ENCODE measurements around the gene SYT13.
"Not testable (repeated sequence)": the region's sequence is repeated elsewhere in the genome, so short reads cannot be mapped to it uniquely, and the experiment has no call there.

The SYT13 gene

GRCh38 chr11:45272701-45273100, 13.4 kb downstream of the SYT13 start:
- ATAC-seq, result no peak
- no peak for DNase-seq

DNA sequence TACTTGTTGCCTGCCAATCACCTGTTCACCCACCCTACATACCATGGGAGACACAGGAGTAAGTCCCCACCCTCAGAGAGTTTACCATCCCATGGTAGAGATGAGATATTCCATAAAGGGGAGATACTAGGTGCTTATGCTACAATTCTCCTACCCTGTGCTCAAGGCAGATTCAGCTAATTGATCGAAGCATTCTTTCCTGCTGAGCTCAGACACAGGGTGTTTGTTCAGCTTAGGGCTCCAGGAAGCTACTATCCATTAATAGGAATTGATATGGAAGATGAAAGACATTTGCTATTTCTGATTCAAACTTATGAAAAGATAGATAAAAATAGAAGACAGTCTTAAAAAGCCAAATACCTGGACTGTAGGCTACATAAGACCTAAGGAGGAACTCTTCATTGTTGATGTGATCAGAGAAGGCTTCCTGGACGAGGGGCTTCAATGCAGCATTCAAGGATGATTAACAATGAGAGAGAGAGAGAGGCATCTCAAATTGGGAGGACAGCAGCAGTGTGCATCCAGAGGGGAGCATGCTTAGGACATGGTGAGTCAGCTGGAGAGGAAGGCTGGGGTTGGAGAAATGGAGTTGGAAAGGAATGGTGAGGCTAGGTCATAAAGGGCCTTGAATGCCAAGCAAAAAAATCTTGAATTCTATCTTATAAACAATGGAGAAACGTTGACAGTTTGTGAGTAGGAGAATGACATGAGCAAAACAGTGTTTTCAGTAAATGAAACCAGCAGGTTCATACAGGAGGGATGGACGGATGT, 15.0 kb downstream of the SYT13 start:
- ATAC-seq (no peak), DNase-seq (no peak)

DNA sequence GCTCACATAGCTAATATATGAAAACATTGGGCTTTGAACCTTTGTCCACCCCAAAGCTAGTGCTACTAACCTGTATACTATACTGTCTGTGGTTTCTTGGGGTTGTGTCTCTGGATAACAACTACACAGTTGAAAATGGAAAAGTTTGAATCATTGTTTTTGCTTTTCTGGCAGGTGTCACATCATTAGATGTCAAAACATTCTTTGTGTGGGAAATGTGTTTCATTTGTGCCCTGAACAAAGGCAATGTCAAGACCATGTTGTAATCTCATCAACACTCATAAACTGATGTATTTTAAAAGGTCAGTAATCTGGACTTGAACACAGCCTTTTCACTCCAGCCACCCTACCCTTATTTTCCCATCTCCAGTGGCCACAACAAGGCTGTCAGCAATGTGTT, 16.5 kb downstream of the SYT13 start:
- DNase-seq, result no peak
- no peak for ATAC-seq

DNA sequence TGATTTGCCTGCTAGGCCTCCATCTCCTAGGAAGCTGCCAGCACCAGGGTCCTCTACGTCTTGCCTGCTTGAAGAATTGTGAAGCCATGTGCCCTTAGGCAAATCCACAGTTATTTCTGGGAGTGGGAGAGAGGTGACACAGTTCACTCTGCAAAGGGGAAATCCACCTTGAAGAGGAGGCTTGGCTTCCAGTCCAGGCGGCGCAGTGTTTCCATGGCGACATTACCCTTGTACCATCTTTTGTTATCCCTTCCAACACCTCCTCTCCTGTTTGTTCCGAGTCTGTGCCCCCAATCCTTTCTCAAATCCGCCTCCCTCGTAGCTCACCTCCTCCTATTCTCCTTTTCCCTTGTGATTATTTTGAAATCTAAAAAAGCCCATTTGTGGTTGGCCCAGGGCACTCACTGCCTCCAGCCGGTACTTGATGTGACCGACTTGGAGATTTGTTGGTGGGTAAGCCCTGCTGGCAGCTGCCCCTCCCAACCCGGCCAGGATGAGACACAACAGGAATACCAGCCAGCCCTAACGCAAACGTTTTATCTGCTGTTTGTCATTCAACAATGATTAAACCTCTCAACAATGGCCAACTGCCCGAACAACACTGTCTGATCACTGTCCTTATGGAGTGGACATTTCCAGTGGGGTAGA, 18.4 kb downstream of the SYT13 start:
- ATAC-seq (no peak), DNase-seq (no peak)

DNA sequence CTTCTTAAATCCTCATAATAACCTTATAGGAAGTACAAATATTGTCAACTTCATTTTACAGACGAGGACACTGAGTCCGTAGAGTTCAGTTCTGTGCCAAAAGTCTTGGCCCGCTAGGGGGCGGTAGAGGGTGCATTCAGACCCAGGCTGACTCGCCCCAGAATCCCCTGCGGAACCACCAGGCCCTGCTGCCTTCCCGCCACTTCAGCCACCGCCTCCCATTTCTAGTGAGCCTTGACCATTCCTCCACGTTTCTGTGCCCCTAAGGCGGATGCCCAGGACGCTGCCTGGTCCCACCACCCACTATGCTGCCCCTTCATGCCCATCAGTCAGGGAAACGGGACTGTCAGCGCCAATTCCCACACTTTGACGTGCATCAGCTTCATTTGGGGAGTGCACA, 19.1 kb downstream of the SYT13 start:
- no peak for ATAC-seq
- DNase-seq, result peak; percentile 41

GRCh38 chr11:45266676-45267020, 19.5 kb downstream of the SYT13 start:
- no peak for ATAC-seq
- DNase-seq, result no peak

- DNase-seq (no peak), ATAC-seq (no peak)
These were observed 20.0 kb downstream of the SYT13 start for GRCh38 chr11:45265969-45266675.

- DNase-seq (no peak), ATAC-seq (no peak)
These were observed 21.2 kb downstream of the SYT13 start for GRCh38 chr11:45264839-45265515.

GRCh38 chr11:45263773-45264172, 22.4 kb downstream of the SYT13 start:
- no peak for DNase-seq

DNA sequence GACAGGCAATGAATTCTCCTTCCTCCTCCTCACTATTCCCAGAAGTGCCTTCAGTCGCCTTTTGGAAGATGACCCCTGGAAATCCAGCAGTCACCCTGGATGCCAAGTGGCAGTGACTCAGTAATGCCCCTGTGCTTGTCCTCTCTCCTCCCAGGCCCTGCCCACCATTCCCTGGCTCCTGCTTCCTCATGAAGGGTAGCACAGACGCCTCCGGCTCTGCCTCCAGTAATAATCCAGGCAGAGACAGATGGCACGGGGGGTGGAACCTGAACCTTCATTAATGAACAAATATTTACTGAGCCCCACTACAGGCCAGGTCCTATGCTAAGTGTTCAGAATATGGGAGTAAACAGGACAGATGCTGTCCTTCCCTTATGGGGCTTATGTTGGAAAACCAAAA, 23.2 kb downstream of the SYT13 start:
- no peak for DNase-seq
- no peak for ATAC-seq

More at GRCh38 chr11:45263773-45264172, 22.4 kb downstream of the SYT13 start:
- ATAC-seq, result no peak

- ATAC-seq (no peak), DNase-seq (no peak)
These were observed 26.1 kb downstream of the SYT13 start for GRCh38 chr11:45260071-45260470.

DNA sequence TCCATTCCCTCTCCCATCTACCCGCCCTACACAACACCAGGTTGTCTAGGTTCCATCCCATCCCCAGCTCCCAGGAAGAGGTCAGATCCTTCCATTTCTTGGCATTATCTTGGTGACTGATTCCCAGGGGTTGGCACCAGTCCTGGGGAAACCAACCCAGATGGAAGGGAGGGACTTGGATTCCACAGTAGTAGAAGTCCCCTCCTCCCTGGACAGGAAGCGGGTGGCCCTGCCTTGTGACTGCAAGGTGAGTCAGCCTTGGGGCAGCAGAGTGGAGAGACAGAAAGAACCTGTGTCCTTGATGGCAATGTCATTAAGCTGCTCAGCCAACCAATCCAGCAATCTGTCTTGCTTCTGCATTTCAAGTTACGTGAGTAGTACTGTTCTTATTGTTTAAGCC, 26.5 kb downstream of the SYT13 start:
- ATAC-seq (no peak), DNase-seq (no peak)

GRCh38 chr11:45258982-45259530, 27.1 kb downstream of the SYT13 start:
- no peak for DNase-seq
- ATAC-seq, result no peak

DNA sequence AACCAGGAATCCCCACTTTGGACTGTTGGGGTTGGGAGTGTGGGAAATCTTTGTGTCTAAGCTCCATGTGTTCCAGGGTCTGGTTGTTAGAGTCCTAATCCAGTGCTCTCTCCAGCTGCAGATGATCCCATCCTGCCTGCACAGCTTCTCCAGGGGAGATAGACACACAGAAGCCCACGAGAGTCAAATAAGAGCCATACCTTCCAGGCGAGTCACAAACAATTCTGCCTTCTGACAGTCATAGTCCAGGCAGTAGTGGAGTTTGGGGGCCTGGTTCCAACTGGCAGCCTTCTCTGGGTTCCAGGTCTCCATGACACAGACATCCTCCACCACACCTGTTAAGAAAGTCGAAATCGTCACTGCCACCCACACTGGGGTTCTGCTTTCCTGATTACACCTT, 32.1 kb downstream of the SYT13 start:
- ATAC-seq (no peak), DNase-seq (no peak)

GRCh38 chr11:45253640-45254039, 32.5 kb downstream of the SYT13 start:
- ATAC-seq (no peak), DNase-seq (no peak)

GRCh38 chr11:45252877-45253276, 33.3 kb downstream of the SYT13 start:
- ATAC-seq (no peak), DNase-seq (no peak)

DNA sequence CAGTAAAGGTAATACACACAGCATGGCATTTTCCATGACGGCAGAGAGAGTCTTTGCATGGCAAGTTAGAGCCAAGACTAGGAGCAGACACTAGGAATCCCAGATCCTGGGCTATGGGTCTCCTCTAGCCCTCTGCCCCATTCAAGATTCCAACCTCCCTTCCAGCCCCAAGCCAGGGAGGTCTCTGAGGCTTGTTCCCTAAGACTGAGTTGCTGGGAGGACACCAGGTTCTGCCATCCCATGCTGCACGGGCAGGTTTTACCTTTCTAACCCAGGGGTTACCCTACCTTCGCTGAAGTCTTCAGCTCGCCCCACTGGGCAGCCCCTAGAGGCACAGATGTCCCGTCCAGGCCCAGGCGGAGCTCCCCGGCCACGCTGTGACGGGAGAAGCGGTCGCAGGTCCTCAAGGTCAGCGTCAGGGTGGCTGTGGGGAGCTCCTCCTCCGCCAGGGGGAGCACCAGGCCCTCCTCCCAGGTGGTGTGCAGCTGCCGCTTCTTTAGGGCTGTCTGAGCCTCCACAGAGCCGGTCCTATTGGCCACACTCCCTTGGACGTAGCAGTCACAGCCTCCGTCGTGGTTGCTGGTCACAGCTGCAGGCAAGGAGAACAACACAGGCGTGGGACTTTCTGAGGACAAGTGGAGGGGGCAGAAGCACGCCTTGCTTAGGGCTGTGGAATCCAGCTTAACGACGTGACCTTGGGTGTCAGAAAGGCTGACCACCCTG, 33.8 kb downstream of the SYT13 start:
- DNase-seq (peak; percentile 47), ATAC-seq (peak; percentile 46)

DNA sequence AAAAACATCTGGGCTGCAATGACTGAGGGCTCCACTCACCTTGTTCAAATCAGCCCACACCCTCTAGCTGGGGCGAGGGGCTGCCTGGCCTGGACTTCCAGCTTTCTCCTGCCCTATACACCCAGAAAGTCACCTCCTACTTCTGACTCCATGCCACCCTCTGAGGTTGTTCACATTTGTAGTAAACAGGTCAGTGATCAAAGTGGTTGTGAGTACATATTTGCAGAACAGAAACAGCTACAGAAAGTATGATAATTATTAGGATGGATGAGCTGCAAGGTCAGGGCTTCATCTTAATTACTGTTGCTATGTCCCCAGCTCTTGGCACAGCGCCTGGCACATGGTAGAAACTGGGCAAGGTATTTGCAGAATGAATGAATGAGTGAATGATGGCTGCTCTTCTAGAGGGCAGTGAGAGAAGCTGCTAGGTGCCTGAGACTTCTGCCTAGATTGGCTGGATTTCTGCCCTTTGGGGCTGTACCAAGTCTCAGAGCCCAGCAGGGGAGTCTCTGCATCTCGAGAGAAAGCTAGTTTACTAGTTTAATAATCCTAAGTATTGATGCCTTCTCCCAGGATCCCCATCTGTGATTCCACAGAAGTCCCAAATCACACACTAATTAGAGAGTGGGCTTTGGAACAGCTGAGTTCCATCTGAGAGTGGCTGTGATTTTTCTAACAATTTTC, 36.0 kb downstream of the SYT13 start:
- DNase-seq (no peak), ATAC-seq (no peak)

DNA sequence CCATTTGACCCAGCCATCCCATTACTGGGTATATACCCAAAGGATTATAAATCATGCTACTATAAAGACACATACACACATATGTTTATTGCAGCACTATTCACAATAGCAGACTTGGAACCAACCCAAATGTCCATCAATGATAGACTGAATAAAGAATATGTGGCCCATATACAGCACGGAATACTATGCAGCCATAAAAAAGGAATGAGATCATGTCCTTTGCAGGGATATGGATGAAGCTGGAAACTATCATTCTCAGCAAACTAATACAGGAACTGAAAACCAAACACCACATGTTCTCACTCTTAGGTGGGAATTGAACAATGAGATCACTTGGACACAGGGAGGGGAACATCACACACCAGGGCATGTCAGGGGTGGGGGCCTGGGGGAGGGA, 36.8 kb downstream of the SYT13 start:
- not testable (repeated sequence) for DNase-seq, ATAC-seq

DNA sequence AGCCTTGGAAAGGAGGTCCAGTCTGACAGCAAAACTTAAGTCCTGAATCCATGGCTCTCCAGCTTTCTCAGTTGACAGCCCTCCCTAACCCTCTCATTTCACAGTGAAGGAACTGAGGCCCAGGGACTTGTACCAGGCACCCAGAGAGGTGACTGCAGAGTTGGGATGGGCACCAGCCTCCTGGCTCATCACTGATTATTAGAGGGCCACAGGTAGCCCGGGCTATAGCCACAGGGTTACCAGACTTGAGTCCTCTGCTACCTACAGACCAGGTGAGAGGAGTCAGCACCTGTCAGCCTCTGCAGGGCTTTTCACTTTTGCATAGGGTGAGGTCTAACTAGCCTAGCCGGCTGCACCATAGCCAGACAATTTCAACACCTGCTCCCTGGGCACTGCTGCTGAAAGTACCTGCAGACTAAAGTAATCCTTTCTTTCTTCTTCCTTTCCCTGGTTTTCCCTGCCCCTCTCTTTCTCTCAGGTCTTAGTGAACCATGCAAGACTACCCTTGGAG, 37.6 kb downstream of the SYT13 start:
- DNase-seq (no peak), ATAC-seq (no peak)

DNA sequence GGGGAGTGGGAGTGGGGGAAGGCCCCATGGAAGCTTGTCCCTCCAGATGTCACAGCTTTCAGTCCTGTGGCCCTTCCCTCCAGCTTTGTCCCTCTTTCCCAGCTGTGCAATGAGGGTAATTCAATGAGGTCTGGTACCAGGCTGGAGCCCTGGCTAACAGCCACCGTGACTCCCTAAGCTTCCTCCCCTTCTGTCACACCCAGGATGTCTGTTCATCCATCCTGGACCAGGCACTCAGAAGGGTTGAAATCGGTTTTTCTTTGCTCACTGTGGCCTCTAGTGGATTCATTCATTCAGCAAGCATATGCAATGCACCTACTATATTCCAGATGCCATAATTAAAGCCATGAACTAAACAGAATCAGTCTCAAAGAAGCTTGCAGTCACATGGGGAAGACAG, 38.7 kb downstream of the SYT13 start:
- ATAC-seq (no peak), DNase-seq (no peak)

All from stimulated activated naive CD8-positive, alpha-beta T cell treated with anti-CD3 and anti-CD28 coated beads, Interleukin-15, Interleukin-2, amounts not matched to agents 100 U/mL and 50 U/mL, for 24 hours (primary cell).